HepG2 (cell line): ENCODE results near the gene UBR1. TPM values are rescaled to one million over a fixed set of nuclear protein-coding genes. Genes with fewer than 3 reads are reported as not detected.

Source experiments
- ATAC-seq: fragments of 200-7000 bp; cut with Tn5 transposase; 3 replicates; pipeline ENCODE4 v1.9.1; 2020; ENCODE audit warnings: mild to moderate bottlenecking, moderate library complexity
- BruUV-seq: library from RNA; stranded (reverse); fragments of 400-500 nt; replicated peaks from 2 replicates; lab custom pipeline; 2021; lab: Mats Ljungman, UMichigan
- CTCF ChIA-PET: fragments of 300-600 bp; formaldehyde crosslinking; extraction: SDS; loops from one replicate; lab custom pipeline; 2021; ENCODE audit warnings: low total read pairs, inconsistent platforms, low intra/inter-chr PET ratio; lab: Yijun Ruan, JAX
- POLR2A ChIA-PET: fragments of 350-600 bp; sonication (Branson Sonifier 250); formaldehyde crosslinking; loops from one replicate; lab custom pipeline; 2020; ENCODE audit warnings: antibody characterized with exemption, inconsistent platforms; lab: Yijun Ruan, JAX
- DNase-seq: peaks from one replicate; pipeline ENCODE4 v3.0.0-alpha.2; 2015; ENCODE audit warnings: low spot score
- FAIRE-seq: peaks from 3 replicates; lab custom pipeline; 2011; peaks lifted over from hg19 to GRCh38; lab: Jason Lieb, UNC
- H2AFZ ChIP-seq: one replicate; pipeline ENCODE4 v1.6.1; 2011; ENCODE audit warnings: low read length, inconsistent platforms
- H3K27ac ChIP-seq: fragments of 300-600 bp; 3 replicates; pipeline ENCODE4 v1.8.0; 2011; ENCODE audit warnings: mixed run types, mild to moderate bottlenecking, mixed read lengths, low read length, inconsistent platforms; ENCODE audit not compliant: insufficient read depth; ENCODE audit errors: extremely low read length
- H3K27me3 ChIP-seq, 2 experiments: fragments of 200-600 bp in 1 of 2; 2 replicates in 1 of 2; 3 replicates in 1 of 2; pipeline versions ENCODE4 v1.6.0 to v1.8.0; 2011; ENCODE audit warnings: low read length in 2 of 2, mild to moderate bottlenecking in 2 of 2, moderate library complexity in 2 of 2, inconsistent platforms in 1 of 2; ENCODE audit not compliant: insufficient read depth in 2 of 2, control insufficient read depth in 1 of 2
- H3K36me3 ChIP-seq, 2 experiments: fragments of 200-600 bp in 1 of 2; replicated peaks in 1 of 2; 2 replicates in 1 of 2; 3 replicates in 1 of 2; pipeline versions ENCODE4 v1.5.1 to v1.8.0; 2011; ENCODE audit warnings: low read length in 2 of 2, inconsistent platforms in 1 of 2; ENCODE audit not compliant: insufficient read depth in 2 of 2, control insufficient read depth in 1 of 2
- H3K4me1 ChIP-seq: 2 replicates; pipeline ENCODE4 v1.5.1; 2012; ENCODE audit warnings: low read length, inconsistent platforms; ENCODE audit not compliant: insufficient read depth
- H3K4me2 ChIP-seq: 2 replicates; pipeline ENCODE4 v1.6.0; 2011; ENCODE audit warnings: low read depth, low read length, inconsistent platforms
- H3K4me3 ChIP-seq, 3 experiments: fragments of 200-600 bp in 1 of 3; sonication (generic), shearing (Covaris generic) in 1 of 3; replicated peaks in 1 of 3; 2 replicates each; pipeline ENCODE4 v1.5.1; 2011 to 2016; ENCODE audit warnings: low read length in 3 of 3, inconsistent platforms in 2 of 3, low read depth in 2 of 3, mild to moderate bottlenecking in 2 of 3, control low read depth in 1 of 3, mixed read lengths in 1 of 3; ENCODE audit not compliant: insufficient read depth in 1 of 3
- H3K79me2 ChIP-seq: one replicate; pipeline ENCODE4 v1.6.1; 2011; ENCODE audit warnings: low read length, inconsistent platforms; ENCODE audit not compliant: insufficient read depth
- H3K9ac ChIP-seq: 2 replicates; pipeline ENCODE4 v1.6.0; 2011; ENCODE audit warnings: mild to moderate bottlenecking, low read depth, low read length, inconsistent platforms; ENCODE audit not compliant: insufficient read depth
- H3K9me3 ChIP-seq: 2 replicates; pipeline ENCODE4 v1.5.1; 2012; ENCODE audit warnings: mild to moderate bottlenecking, low read length
- H4K20me1 ChIP-seq: 2 replicates; pipeline ENCODE4 v1.6.0; 2011; ENCODE audit warnings: inconsistent platforms, mild to moderate bottlenecking, low read length, moderate library complexity; ENCODE audit not compliant: insufficient read depth
- CSRNP2 ChIP-seq: sonication (generic); formaldehyde crosslinking; conservative IDR thresholded peaks from 2 replicates; pipeline ENCODE4 v1.8.0; 2022; ENCODE audit warnings: low read depth, missing genetic modification reagents
- E2F1 ChIP-seq: sonication (generic); formaldehyde crosslinking; IDR thresholded peaks from 2 replicates; pipeline ENCODE4 v1.5.0; 2020; ENCODE audit warnings: missing genetic modification reagents
- ELF3 ChIP-seq: IDR thresholded peaks from 2 replicates; pipeline ENCODE4 v1.6.1; 2016; ENCODE audit warnings: missing genetic modification reagents, missing compliant biosample characterization
- HNF1A ChIP-seq, 2 experiments: sonication (generic) in 1 of 2; formaldehyde crosslinking in 1 of 2; IDR thresholded peaks; 2 replicates each; pipeline versions ENCODE4 v1.4.0 to v1.6.1; 2016 to 2020; ENCODE audit warnings: borderline replicate concordance in 1 of 2, low read depth in 1 of 2, mild to moderate bottlenecking in 1 of 2, missing genetic modification reagents in 1 of 2
- HNF1B ChIP-seq: sonication (generic); formaldehyde crosslinking; IDR thresholded peaks from 2 replicates; pipeline ENCODE4 v1.5.1; 2020; ENCODE audit warnings: mild to moderate bottlenecking, moderate library complexity, missing genetic modification reagents
- NPAS2 ChIP-seq: sonication (generic); formaldehyde crosslinking; IDR thresholded peaks from 2 replicates; pipeline ENCODE4 v1.8.0; 2022; ENCODE audit warnings: mild to moderate bottlenecking, missing genetic modification reagents, borderline replicate concordance
- SIX4 ChIP-seq: sonication (generic); formaldehyde crosslinking; IDR thresholded peaks from 2 replicates; pipeline ENCODE4 v1.4.0; 2020; ENCODE audit warnings: missing genetic modification reagents
- SP5 ChIP-seq: IDR thresholded peaks from 2 replicates; pipeline ENCODE4 v1.6.1; 2016; ENCODE audit warnings: low read depth, borderline replicate concordance
- ZBTB33 ChIP-seq: sonication (generic); formaldehyde crosslinking; IDR thresholded peaks from 2 replicates; pipeline ENCODE4 v1.4.0; 2020; ENCODE audit warnings: missing genetic modification reagents
- ZNF75D ChIP-seq: sonication (generic); formaldehyde crosslinking; IDR thresholded peaks from 2 replicates; pipeline ENCODE4 v1.8.1; 2023; ENCODE audit warnings: missing genetic modification reagents, mild to moderate bottlenecking, borderline replicate concordance
- WGBS: methylation state at CpG from one replicate; pipeline ENCODE4 v1.1.6; 2017; ENCODE audit warnings: low lambda C conversion rate; 5-methylcytosine and 5-hydroxymethylcytosine counted together
- in situ Hi-C: cut with HindIII; loops from 2 replicates; pipeline ENCODE4 v1.10.0; 2017; ENCODE audit warnings: low pct_unique_long_range_greater_than_20kb; ENCODE audit not compliant: extremely low pct_ligation_motif_present
- intact Hi-C: fragments of 100-400 bp; cut with micrococcal nuclease; formaldehyde crosslinking; loops from one replicate; pipeline ENCODE4 v1.10.0; 2022; ENCODE audit not compliant: unreplicated experiment
- polyA plus RNA-seq, 8 experiments: library from polyadenylated mRNA; depleted of rRNA in 3 of 8; stranded (reverse) in 7 of 8; unstranded in 1 of 8; fragments of >200 nt; fragmentation: Illumina TruSeq in 4 of 8; extraction: Trizol in 4 of 8; gene quantifications; 2 replicates each; pipeline versions ENCODE4 v1.2.1 to v1.2.3, GENCODE V29; 2011 to 2016; ENCODE audit warnings: low read depth in 4 of 8, missing spikeins in 1 of 8, mixed read lengths in 1 of 8; ENCODE audit not compliant: insufficient read depth in 1 of 8
- total RNA-seq, 5 experiments: library from RNA; depleted of rRNA; stranded (reverse); fragments of >200 nt; fragmentation: Illumina TruSeq; extraction: Trizol; gene quantifications; 2 replicates each; pipeline ENCODE4 v1.2.3, GENCODE V29; 2016; ENCODE audit warnings: low read depth in 1 of 5

Gene UBR1
- total and polyA plus RNA-seq, 2 of the 13 experiments (the other 11 are each of a cell fraction or from before 2014, with no cell fraction given) = 6.4 to 18.0 TPM

GRCh38 chr15:43125100-43125661 is 19.3 kb upstream of the UBR1 start:
- peak; percentile 36 for DNase-seq
- TF ChIP-seq HNF1B (CRISPR knock-in tag) (peak; percentile 59; the same call in 1 of the 2 replicates), CSRNP2 (CRISPR knock-in tag) (no peak), ZBTB33 (no peak), E2F1 (CRISPR knock-in tag) (no peak), ZNF75D (CRISPR knock-in tag) (no peak), ELF3 (CRISPR knock-in tag) (peak; percentile 22; the same call in 1 of the 2 replicates), NPAS2 (CRISPR knock-in tag) (no peak), SIX4 (CRISPR knock-in tag) (peak; percentile 87), HNF1A (IDR thresholded peaks at IDR 0.05; ENCODE audit: low read depth) (peak; percentile 77), HNF1A (CRISPR knock-in tag; IDR thresholded peaks at IDR 0.05; ENCODE audit: borderline replicate concordance) (peak; percentile 64; the same call in 1 of the 2 replicates), SP5 (CRISPR knock-in tag) (peak; percentile 32; the same call in 1 of the 2 replicates)

More at GRCh38 chr15:43125100-43125661, 19.3 kb upstream of the UBR1 start:
- Histone ChIP-seq H3K27ac (no peak overlapping the region), H3K36me3 (no peaks in the 10 kb centered on the region), H2AFZ (no peak overlapping the region), H3K4me1 (peaks cover 76% of the 10 kb centered on the region), H3K79me2 (no peaks in the 10 kb centered on the region), H3K9ac (no peak overlapping the region), H3K4me3 (peak overlapping the region; percentile 10 to 38 (median 11); a peak in 4 of 6 replicates), H3K4me2 (peak overlapping the region; percentile 69), H3K27me3 (no peaks in the 10 kb centered on the region; a peak in 1 of 5 replicates), H3K9me3 (peaks cover 5% of the 10 kb centered on the region; the same call in 1 of the 2 replicates), H4K20me1 (no peaks in the 10 kb centered on the region)
- ATAC-seq = peak; percentile 34; the same call in 2 of the 3 replicates
- in situ Hi-C loops = no loop called here
- ChIA-PET CTCF (no interaction called here), POLR2A (no interaction called here)
- intact Hi-C loops = no loop called here
- 4% methylated on average over 3 of the region's 3 CpGs for WGBS
- BruUV-seq = no TSS peak
- no peak for FAIRE-seq
